BLaER1 (cell line): Measurements from ENCODE around the gene SLC25A11.
A peak's percentile ranks its signal among the peaks of the same experiment; 100 is the strongest.

Experiments used
- H3K27ac ChIP-seq: shearing (Covaris generic); formaldehyde crosslinking; 2 replicates; pipeline ENCODE4 v1.8.1; 2022
- H3K27me3 ChIP-seq: shearing (Covaris generic); formaldehyde crosslinking; 2 replicates; pipeline ENCODE4 v1.8.1; 2022
- H3K36me3 ChIP-seq: shearing (Covaris generic); formaldehyde crosslinking; 2 replicates; pipeline ENCODE4 v1.8.1; 2022
- H3K4me1 ChIP-seq: shearing (Covaris generic); formaldehyde crosslinking; 2 replicates; pipeline ENCODE4 v1.8.1; 2022
- H3K4me2 ChIP-seq: shearing (Covaris generic); formaldehyde crosslinking; 2 replicates; pipeline ENCODE4 v1.8.1; 2022
- H3K4me3 ChIP-seq: shearing (Covaris generic); formaldehyde crosslinking; 2 replicates; pipeline ENCODE4 v1.8.1; 2022
- H3K9ac ChIP-seq: shearing (Covaris generic); formaldehyde crosslinking; 2 replicates; pipeline ENCODE4 v1.8.1; 2022
- H3K9me3 ChIP-seq: shearing (Covaris generic); formaldehyde crosslinking; 2 replicates; pipeline ENCODE4 v1.8.1; 2022
- H4K20me1 ChIP-seq: shearing (Covaris generic); formaldehyde crosslinking; 2 replicates; pipeline ENCODE4 v1.8.1; 2022
- Cebpa-rat ChIP-seq: shearing (Covaris generic); IDR thresholded peaks from 2 replicates; pipeline ENCODE4 v1.8.1; 2022

The SLC25A11 gene

DNA sequence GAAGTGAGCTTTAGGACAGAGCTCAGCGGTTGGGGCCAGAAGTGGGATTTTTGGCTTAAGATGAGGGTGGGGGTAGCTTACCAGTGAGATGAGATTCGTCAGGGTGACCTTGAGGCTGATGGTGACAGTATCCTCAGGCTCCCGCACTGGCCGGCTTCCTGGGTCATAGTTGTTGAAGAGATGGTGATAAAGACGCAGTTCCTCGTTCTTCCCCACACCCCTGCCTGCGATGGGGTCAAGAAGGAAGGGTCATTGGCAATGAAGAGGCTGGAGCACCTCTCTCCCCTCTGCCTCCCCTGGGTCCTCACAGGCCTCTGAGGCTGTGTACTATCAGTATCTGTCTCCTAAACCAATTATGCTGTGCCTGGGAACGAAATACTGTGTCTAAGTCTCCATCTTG, 37.3 kb downstream of the SLC25A11 start:
- peaks cover 52% of the 10 kb centered on the region for H3K4me1 ChIP-seq
- H3K36me3 ChIP-seq: peaks cover under 1% of the 10 kb centered on the region; the same call in 1 of the 2 replicates
- H3K9me3 ChIP-seq: no peaks in the 10 kb centered on the region
- H3K27ac ChIP-seq: peak overlapping the region; percentile 40; the same call in 1 of the 2 replicates
- peak overlapping the region; percentile 57; the same call in 1 of the 2 replicates for H3K9ac ChIP-seq
- no peak for TF ChIP-seq Cebpa-rat
- peaks cover 35% of the 10 kb centered on the region for H3K27me3 ChIP-seq
- peak overlapping the region; percentile 83 for H3K4me2 ChIP-seq
- peak overlapping the region; percentile 45; the same call in 1 of the 2 replicates for H3K4me3 ChIP-seq
- no peaks in the 10 kb centered on the region for H4K20me1 ChIP-seq

DNA sequence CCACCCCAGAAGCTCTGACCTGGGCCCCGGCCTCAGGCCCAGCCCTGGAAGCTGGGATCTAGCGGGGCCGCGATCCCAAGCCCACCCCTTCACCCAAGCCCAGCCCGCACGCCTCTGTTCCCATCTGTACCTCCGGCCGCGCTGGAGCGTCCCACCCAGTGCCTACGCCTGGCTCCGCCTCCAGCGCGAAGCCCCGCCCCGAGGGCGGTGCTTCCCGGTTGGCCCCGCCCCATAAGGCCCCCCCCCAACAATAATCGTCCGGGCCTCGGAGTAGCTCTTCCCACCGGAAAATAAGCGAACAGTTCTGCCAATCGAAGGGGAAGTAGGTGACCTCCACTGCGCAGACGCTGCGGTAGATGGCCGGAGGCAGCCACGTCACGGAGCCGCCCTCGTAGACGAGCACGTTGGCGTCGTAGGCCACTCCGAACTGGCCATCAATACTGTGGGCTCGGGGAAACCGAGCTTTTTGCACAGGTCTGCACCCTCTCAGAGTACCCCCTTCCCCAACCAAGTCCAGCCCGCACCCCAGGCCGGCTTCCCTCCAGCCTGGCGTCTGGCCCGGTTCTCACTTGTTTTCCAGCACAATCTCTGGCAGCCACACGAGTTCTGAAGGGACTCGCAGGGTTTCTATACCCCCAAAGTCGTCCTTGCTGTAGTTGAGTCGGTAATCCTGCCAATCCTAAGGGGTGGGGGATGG, 38.0 kb downstream of the SLC25A11 start:
- no peaks in the 10 kb centered on the region for H4K20me1 ChIP-seq
- no peak for TF ChIP-seq Cebpa-rat
- no peak overlapping the region for H3K27ac ChIP-seq
- no peaks in the 10 kb centered on the region for H3K9me3 ChIP-seq
- H3K27me3 ChIP-seq: peaks cover 35% of the 10 kb centered on the region
- peak overlapping the region; percentile 83 for H3K4me2 ChIP-seq
- H3K4me3 ChIP-seq: no peak overlapping the region
- H3K4me1 ChIP-seq: peaks cover 52% of the 10 kb centered on the region
- H3K9ac ChIP-seq: no peak overlapping the region
- H3K36me3 ChIP-seq: peaks cover 8% of the 10 kb centered on the region

DNA sequence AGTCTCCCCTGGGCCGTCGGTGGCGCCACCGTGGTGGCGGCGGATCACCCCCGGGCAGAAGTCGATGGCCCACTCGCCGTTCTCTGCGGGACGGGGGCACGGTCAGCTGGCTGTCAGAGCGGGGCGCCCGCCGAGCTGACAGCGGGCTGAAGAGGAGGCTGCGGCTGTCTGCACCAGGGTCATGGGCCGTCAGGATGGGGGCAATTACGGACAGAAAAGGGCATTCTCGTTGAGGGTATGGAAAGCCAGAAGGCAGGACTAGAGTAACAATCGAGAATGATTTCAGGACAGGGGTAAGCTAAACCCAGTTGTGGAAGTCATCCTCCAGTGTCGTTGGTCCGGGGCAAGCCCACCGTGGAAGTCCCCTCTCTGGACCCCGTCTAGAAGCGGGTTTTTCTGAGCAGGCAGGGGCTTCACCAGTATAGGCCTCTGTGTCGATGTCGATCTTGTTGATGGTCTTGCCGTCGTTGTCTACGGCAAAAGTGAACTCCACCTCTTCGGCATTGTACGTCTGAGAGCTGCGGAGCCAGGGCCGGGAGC, 38.7 kb downstream of the SLC25A11 start:
- peaks cover 14% of the 10 kb centered on the region for H3K36me3 ChIP-seq

DNA sequence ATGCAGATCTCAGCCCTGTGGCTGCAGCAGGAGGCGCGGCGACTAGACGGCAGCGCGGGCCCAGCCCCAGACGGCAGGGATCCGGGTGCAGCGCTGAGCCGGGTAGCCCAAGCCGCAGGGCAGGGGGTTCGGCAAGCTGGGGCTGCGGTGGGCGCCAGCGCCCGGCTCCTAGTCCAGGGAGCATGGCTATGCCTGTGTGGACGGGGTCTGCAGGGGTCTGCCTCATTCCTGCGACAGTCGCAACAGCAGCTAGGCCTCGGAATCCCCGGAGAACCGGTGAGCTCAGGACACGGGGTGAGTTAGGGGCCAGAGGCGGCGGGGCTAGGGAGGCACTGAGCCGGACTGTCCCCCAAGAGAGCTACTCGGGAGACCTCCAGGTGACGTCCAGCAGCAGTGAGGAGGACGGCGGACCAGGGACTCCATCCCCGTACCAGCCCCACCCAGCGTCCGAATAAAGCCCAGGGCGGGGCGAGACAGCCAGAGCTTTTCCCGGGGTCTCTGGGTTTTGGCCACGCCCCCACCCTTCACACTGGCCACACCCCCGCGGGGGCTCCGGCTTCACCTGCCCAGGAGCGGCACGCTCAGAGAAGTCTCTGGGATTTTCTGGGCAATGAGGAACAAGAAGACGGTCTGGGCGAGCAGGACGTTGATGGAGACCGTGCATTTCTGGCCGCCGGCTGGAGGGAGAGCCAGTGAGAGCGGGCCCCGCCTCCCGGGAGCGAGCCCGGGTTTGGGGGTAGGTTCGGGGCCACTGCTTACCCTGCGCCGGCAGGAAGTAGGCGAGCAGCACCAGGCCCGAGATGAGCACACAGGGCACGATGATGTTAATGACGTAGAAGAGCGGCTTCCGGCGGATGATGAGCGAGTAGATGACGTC, 39.4 kb downstream of the SLC25A11 start:
- Histone ChIP-seq H3K27me3 (peaks cover 35% of the 10 kb centered on the region), H3K4me1 (peaks cover 52% of the 10 kb centered on the region), H3K9ac (no peak overlapping the region), H3K4me3 (peak overlapping the region; percentile 46), H3K27ac (no peak overlapping the region), H4K20me1 (no peaks in the 10 kb centered on the region), H3K4me2 (peak overlapping the region; percentile 77), H3K9me3 (no peaks in the 10 kb centered on the region), H3K36me3 (peaks cover 21% of the 10 kb centered on the region)
- no peak for TF ChIP-seq Cebpa-rat

More for the DNA sequence above, 38.7 kb downstream of the SLC25A11 start:
- Histone ChIP-seq H3K4me1 (peaks cover 52% of the 10 kb centered on the region), H4K20me1 (no peaks in the 10 kb centered on the region), H3K4me2 (peak overlapping the region; percentile 77), H3K9ac (no peak overlapping the region), H3K4me3 (peak overlapping the region; percentile 46), H3K27ac (no peak overlapping the region), H3K9me3 (no peaks in the 10 kb centered on the region), H3K27me3 (peaks cover 35% of the 10 kb centered on the region)
- TF ChIP-seq Cebpa-rat: no peak

DNA sequence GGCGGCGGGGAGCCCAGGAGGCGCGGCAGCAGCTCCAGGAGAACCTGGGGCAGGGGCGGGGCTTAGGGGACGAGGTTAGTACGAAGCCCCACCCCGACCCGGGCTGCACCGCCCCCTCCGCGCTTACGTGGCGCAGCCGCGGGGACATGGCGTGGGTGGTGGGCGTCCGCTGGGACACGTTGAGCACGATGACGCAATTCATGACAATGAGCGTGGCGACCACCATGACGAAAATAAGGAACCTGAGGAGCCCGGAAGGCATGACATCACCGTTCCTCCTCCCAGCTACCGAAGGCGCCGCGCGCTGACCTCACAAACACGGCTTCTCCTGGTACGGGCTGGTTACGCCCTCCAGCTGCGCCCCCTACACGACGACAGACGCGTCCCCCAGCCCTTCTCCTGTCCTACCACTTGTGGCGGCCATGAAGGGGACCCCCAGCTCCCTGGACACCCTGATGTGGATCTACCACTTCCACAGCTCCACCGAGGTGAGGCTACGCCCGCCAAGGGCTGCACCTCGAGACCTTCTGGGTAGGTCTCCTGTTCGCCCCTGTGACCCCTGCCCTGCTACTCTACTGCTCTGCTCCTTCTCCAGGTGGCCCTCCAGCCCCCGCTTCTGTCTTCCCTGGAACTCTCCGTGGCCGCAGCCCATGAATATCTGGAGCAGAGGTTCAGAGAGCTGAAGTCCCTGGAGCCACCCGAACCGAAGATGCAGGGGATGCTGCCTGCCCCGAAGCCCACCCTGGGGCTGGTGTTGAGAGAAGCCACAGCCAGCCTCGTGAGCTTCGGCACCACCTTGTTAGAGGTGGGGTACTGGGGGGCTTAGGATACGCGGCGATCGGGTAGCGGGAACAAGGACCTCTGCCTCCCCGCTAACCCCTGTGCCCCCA, 40.3 kb downstream of the SLC25A11 start, which contains the start of gene C17orf107:
Gene C17orf107, plus strand, starts transcription at position 196 of the 890 bp plus-strand sequence. Its CDS starts 227 bp downstream, at position 423.
- no peak for TF ChIP-seq Cebpa-rat
- no peak within 1 kb of the TSS for H3K27ac ChIP-seq
- H3K4me3 ChIP-seq: peak within 1 kb of the TSS; percentile 61
- H3K27me3 ChIP-seq: peaks cover 35% of the 10 kb centered on the region
- no peaks in the 10 kb centered on the region for H3K9me3 ChIP-seq
- no peak within 1 kb of the TSS for H3K9ac ChIP-seq
- H3K36me3 ChIP-seq: peaks cover 30% of the 10 kb centered on the region
- H3K4me2 ChIP-seq: peak within 1 kb of the TSS; percentile 77
- peaks cover 54% of the 10 kb centered on the region for H3K4me1 ChIP-seq
- no peaks in the 10 kb centered on the region for H4K20me1 ChIP-seq

DNA sequence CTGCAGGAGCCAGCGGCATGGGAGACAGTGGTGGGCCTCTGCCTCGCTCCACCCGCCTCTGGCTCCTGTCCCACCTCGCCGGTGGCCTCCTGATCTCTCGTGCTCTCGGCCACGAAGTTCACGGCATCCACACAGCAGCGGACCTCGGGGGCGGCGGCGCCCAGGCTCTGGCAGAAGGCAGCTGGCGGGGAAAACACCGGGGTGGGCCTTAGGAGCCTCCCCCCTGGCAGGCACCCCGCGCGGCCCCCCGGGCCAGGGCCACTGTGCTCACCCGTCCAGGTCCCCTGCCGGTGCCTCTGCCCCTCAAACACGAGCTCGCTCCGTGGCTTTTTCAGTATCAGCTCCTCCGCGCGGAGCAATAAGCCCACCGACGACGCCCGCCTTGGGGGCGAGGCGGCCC, 40.9 kb downstream of the SLC25A11 start:
- Histone ChIP-seq H3K9ac (no peak overlapping the region), H3K27ac (no peak overlapping the region)

DNA sequence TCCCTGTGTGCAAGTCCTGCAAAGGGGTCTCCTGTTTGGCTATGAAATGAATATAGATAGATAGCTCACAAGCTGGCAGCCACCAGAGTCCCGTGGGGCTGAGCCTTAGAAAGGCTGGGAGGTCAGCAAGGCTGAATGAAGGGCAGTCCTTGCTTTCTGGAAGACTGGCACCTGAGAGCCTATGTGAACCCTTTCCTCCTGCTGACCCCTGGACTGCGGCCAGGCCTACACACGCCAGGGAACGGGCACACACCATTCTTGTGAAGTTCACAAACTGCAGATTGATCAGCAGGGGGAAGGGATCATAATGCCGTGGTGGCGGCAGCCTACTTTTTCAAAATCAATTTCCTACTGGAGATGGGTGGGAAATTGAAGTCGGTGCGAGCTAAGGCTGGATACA, 41.5 kb downstream of the SLC25A11 start:
- Histone ChIP-seq H3K4me3 (no peak overlapping the region), H4K20me1 (no peaks in the 10 kb centered on the region), H3K4me2 (peak overlapping the region; percentile 77; the same call in 1 of the 2 replicates), H3K9ac (no peak overlapping the region), H3K27me3 (peaks cover 35% of the 10 kb centered on the region), H3K9me3 (no peaks in the 10 kb centered on the region), H3K27ac (no peak overlapping the region), H3K4me1 (peaks cover 50% of the 10 kb centered on the region), H3K36me3 (peaks cover 42% of the 10 kb centered on the region)
- TF ChIP-seq Cebpa-rat: no peak

More for the DNA sequence above, 40.9 kb downstream of the SLC25A11 start:
- Histone ChIP-seq H4K20me1 (no peaks in the 10 kb centered on the region), H3K27me3 (peaks cover 35% of the 10 kb centered on the region), H3K4me3 (peak overlapping the region; percentile 61), H3K4me1 (peaks cover 56% of the 10 kb centered on the region), H3K4me2 (peak overlapping the region; percentile 77), H3K9me3 (no peaks in the 10 kb centered on the region), H3K36me3 (peaks cover 37% of the 10 kb centered on the region)
- TF ChIP-seq Cebpa-rat: no peak

DNA sequence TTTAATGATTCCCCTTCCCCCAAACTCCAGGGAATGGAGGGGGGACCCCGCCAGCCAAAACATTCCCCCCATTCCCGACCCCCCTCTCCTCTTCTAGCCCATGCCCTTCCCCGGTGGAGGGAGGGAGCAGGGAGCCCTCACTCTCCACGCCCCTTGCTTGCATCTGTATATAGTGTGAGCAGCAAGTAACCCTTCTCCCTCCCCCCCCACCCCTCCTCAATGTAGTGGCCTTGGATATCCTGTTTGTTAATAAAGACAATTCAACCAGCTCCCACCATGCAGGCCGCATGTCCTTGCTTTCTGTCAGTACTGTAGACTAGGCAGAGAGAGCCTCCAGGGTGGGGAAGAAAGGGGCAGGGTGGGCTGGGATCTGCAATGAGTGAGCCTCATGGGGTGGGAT, 42.1 kb downstream of the SLC25A11 start:
- H3K9me3 ChIP-seq: no peaks in the 10 kb centered on the region
- no peak overlapping the region for H3K27ac ChIP-seq
- H3K4me2 ChIP-seq: no peak overlapping the region
- H3K27me3 ChIP-seq: peaks cover 35% of the 10 kb centered on the region
- no peak overlapping the region for H3K9ac ChIP-seq
- H3K4me1 ChIP-seq: peaks cover 44% of the 10 kb centered on the region
- peaks cover 48% of the 10 kb centered on the region for H3K36me3 ChIP-seq
- no peak overlapping the region for H3K4me3 ChIP-seq
- TF ChIP-seq Cebpa-rat: no peak
- no peaks in the 10 kb centered on the region for H4K20me1 ChIP-seq

DNA sequence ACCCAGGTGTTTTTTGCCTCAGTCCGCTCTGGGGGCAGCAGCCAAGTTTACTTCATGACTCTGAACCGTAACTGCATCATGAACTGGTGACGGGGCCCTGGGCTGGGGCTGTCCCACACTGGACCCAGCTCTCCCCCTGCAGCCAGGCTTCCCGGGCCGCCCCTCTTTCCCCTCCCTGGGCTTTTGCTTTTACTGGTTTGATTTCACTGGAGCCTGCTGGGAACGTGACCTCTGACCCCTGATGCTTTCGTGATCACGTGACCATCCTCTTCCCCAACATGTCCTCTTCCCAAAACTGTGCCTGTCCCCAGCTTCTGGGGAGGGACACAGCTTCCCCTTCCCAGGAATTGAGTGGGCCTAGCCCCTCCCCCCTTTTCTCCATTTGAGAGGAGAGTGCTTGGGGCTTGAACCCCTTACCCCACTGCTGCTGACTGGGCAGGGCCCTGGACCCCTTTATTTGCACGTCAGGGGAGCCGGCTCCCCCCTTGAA, 42.6 kb downstream of the SLC25A11 start:
- H3K9me3 ChIP-seq: no peaks in the 10 kb centered on the region
- H3K27me3 ChIP-seq: peaks cover 35% of the 10 kb centered on the region
- no peaks in the 10 kb centered on the region for H4K20me1 ChIP-seq
- TF ChIP-seq Cebpa-rat: no peak
- H3K9ac ChIP-seq: no peak overlapping the region
- H3K36me3 ChIP-seq: peaks cover 53% of the 10 kb centered on the region
- peaks cover 39% of the 10 kb centered on the region for H3K4me1 ChIP-seq
- no peak overlapping the region for H3K4me2 ChIP-seq
- no peak overlapping the region for H3K27ac ChIP-seq
- no peak overlapping the region for H3K4me3 ChIP-seq
